IMR-90 (cell line): Measurements from ENCODE around the gene SDR39U1. TPM values are rescaled to one million over a fixed set of nuclear protein-coding genes. Genes with fewer than 3 reads are reported as not detected.
A peak's percentile ranks its signal among the peaks of the same experiment; 100 is the strongest.

Experiments used
- ATAC-seq: fragments of 200-7000 bp; cut with Tn5 transposase; 2 replicates; pipeline ENCODE4 v1.9.1; 2020; ENCODE audit warnings: low read depth, mild to moderate bottlenecking, moderate library complexity
- BruUV-seq: library from RNA; stranded (reverse); fragments of 400-500 nt; replicated peaks from 2 replicates; lab custom pipeline; 2021; lab: Mats Ljungman, UMichigan
- CTCF ChIA-PET: fragments of 300-600 bp; formaldehyde crosslinking; extraction: SDS; loops from one replicate; lab custom pipeline; 2021; ENCODE audit warnings: antibody characterized with exemption; lab: Yijun Ruan, JAX
- POLR2A ChIA-PET: fragments of 300-600 bp; sonication (Branson Sonifier 250); formaldehyde crosslinking; loops from one replicate; lab custom pipeline; 2022; ENCODE audit warnings: antibody characterized with exemption; ENCODE audit not compliant: unreplicated experiment; lab: Charles Lee
- DNase-seq: peaks from one replicate; pipeline ENCODE4 v3.0.0; 2013
- H2AFZ ChIP-seq: replicated peaks from 2 replicates; pipeline ENCODE3; 2013; ENCODE audit warnings: low read length, mild to moderate bottlenecking; ENCODE audit not compliant: poor library complexity
- H2AK5ac ChIP-seq: 2 replicates; pipeline ENCODE4 v1.6.1; 2013; ENCODE audit warnings: low read depth, low read length, inconsistent platforms
- H2AK9ac ChIP-seq: replicated peaks from 2 replicates; pipeline ENCODE3; 2013; ENCODE audit warnings: mild to moderate bottlenecking, low read depth, low read length, moderate library complexity; ENCODE audit not compliant: poor library complexity
- H2BK120ac ChIP-seq: 2 replicates; pipeline ENCODE4 v1.6.1; 2013; ENCODE audit warnings: low read depth, low read length, inconsistent platforms
- H2BK15ac ChIP-seq: 3 replicates; pipeline ENCODE4 v1.6.1; 2013; ENCODE audit warnings: low read depth, low read length, inconsistent platforms
- H2BK20ac ChIP-seq: 2 replicates; pipeline ENCODE4 v1.6.1; 2013; ENCODE audit warnings: low read depth, mild to moderate bottlenecking, inconsistent platforms, low read length, moderate library complexity
- H2BK5ac ChIP-seq: 2 replicates; pipeline ENCODE4 v1.6.1; 2013; ENCODE audit warnings: mild to moderate bottlenecking, low read depth, low read length, inconsistent platforms; ENCODE audit not compliant: poor library complexity, severe bottlenecking
- H3K14ac ChIP-seq: replicated peaks from 2 replicates; pipeline ENCODE4 v1.6.1; 2013; ENCODE audit warnings: low read depth, low read length, inconsistent platforms
- H3K18ac ChIP-seq: 2 replicates; pipeline ENCODE4 v1.6.1; 2013; ENCODE audit warnings: low read depth, low read length, control low read depth
- H3K23ac ChIP-seq: 2 replicates; pipeline ENCODE4 v1.6.1; 2013; ENCODE audit warnings: low read depth, low read length, inconsistent platforms
- H3K27ac ChIP-seq: 2 replicates; pipeline ENCODE4 v1.5.1; 2013; ENCODE audit warnings: mild to moderate bottlenecking, control low read depth, low read length; ENCODE audit not compliant: insufficient read depth
- H3K27me3 ChIP-seq: 2 replicates; pipeline ENCODE4 v1.6.1; 2013; ENCODE audit warnings: low read length; ENCODE audit not compliant: control insufficient read depth, insufficient read depth
- H3K36me3 ChIP-seq: 2 replicates; pipeline ENCODE4 v1.6.1; 2013; ENCODE audit warnings: low read length, mixed read lengths; ENCODE audit not compliant: control insufficient read depth, insufficient read depth
- H3K4ac ChIP-seq: 2 replicates; pipeline ENCODE4 v1.6.1; 2013; ENCODE audit warnings: low read depth, low read length, inconsistent platforms
- H3K4me1 ChIP-seq: 2 replicates; pipeline ENCODE4 v1.6.1; 2013; ENCODE audit warnings: low read length, mixed read lengths; ENCODE audit not compliant: control insufficient read depth, insufficient read depth
- H3K4me2 ChIP-seq: 2 replicates; pipeline ENCODE4 v1.6.1; 2013; ENCODE audit warnings: low read depth, mild to moderate bottlenecking, control low read depth, low read length, moderate library complexity
- H3K4me3 ChIP-seq: 2 replicates; pipeline ENCODE4 v1.5.1; 2013; ENCODE audit warnings: low read depth, mild to moderate bottlenecking, control low read depth, low read length, moderate library complexity; ENCODE audit not compliant: insufficient read depth
- H3K56ac ChIP-seq: 2 replicates; pipeline ENCODE4 v1.6.1; 2013; ENCODE audit warnings: low read length, inconsistent platforms; ENCODE audit not compliant: insufficient read depth; ENCODE audit errors: extremely low read depth
- H3K79me1 ChIP-seq, 2 experiments: 2 replicates each; pipeline ENCODE4 v1.6.1; 2013; ENCODE audit warnings: low read length in 2 of 2, inconsistent platforms in 1 of 2, low read depth in 1 of 2
- H3K9ac ChIP-seq: 2 replicates; pipeline ENCODE4 v1.6.1; 2013; ENCODE audit warnings: low read depth, low read length, control low read depth
- H3K9me1 ChIP-seq: 2 replicates; pipeline ENCODE4 v1.6.1; 2013; ENCODE audit warnings: low read length, inconsistent platforms; ENCODE audit not compliant: insufficient read depth
- H3K9me3 ChIP-seq: 2 replicates; pipeline ENCODE4 v1.6.1; 2013; ENCODE audit warnings: low read length; ENCODE audit not compliant: control insufficient read depth, insufficient read depth
- H4K20me1 ChIP-seq: 2 replicates; pipeline ENCODE4 v1.6.1; 2013; ENCODE audit warnings: low read length, inconsistent platforms; ENCODE audit not compliant: insufficient read depth
- H4K5ac ChIP-seq: 2 replicates; pipeline ENCODE4 v1.6.1; 2013; ENCODE audit warnings: mild to moderate bottlenecking, low read depth, low read length, control low read depth
- H4K8ac ChIP-seq, 2 experiments: 2 replicates each; pipeline ENCODE4 v1.6.1; 2013; ENCODE audit warnings: low read depth in 2 of 2, low read length in 2 of 2, control low read depth in 1 of 2, inconsistent platforms in 1 of 2
- H4K91ac ChIP-seq: 2 replicates; pipeline ENCODE4 v1.6.1; 2013; ENCODE audit warnings: low read depth, low read length, inconsistent platforms; ENCODE audit not compliant: insufficient read depth
- BHLHE40 ChIP-seq: fragments of 150-350 bp; IDR thresholded peaks from 2 replicates; pipeline ENCODE4 v1.6.1; 2016; ENCODE audit warnings: mild to moderate bottlenecking, low read depth, low read length
- CEBPB ChIP-seq: IDR thresholded peaks from 2 replicates; pipeline ENCODE4 v1.6.1; 2012; ENCODE audit warnings: low read depth, low read length, improper control_type of control experiment
- CHD1 ChIP-seq: IDR thresholded peaks from 2 replicates; pipeline ENCODE4 v1.6.1; 2012; ENCODE audit warnings: low read depth, low read length, improper control_type of control experiment
- CTCF ChIP-seq: conservative IDR thresholded peaks from 2 replicates; pipeline ENCODE4 v1.5.1; 2012; ENCODE audit warnings: mild to moderate bottlenecking, low read depth, low read length, improper control_type of control experiment
- ELK1 ChIP-seq: fragments of 150-350 bp; IDR thresholded peaks from 2 replicates; pipeline ENCODE4 v1.6.1; 2016; ENCODE audit warnings: low read depth, mild to moderate bottlenecking, low read length, moderate library complexity, borderline replicate concordance
- FOS ChIP-seq: fragments of 150-350 bp; IDR thresholded peaks from 2 replicates; pipeline ENCODE4 v1.6.1; 2016; ENCODE audit warnings: low read depth, low read length
- MAFK ChIP-seq: IDR thresholded peaks from 2 replicates; pipeline ENCODE4 v1.6.1; 2012; ENCODE audit warnings: low read depth, low read length, improper control_type of control experiment
- MAZ ChIP-seq: IDR thresholded peaks from 2 replicates; pipeline ENCODE4 v1.6.1; 2012; ENCODE audit warnings: low read depth, mild to moderate bottlenecking, low read length, improper control_type of control experiment, moderate library complexity, borderline replicate concordance
- MXI1 ChIP-seq: IDR thresholded peaks from 2 replicates; pipeline ENCODE4 v1.6.1; 2012; ENCODE audit warnings: low read depth, mild to moderate bottlenecking, low read length, moderate library complexity, borderline replicate concordance
- NFE2L2 ChIP-seq: fragments of 150-350 bp; IDR thresholded peaks from 2 replicates; pipeline ENCODE4 v1.6.1; 2016; ENCODE audit warnings: low read depth, mild to moderate bottlenecking, low read length
- POLR2A ChIP-seq: IDR thresholded peaks from 2 replicates; pipeline ENCODE4 v1.6.1; 2012; ENCODE audit warnings: mild to moderate bottlenecking, low read depth, low read length
- RAD21 ChIP-seq: IDR thresholded peaks from 2 replicates; pipeline ENCODE4 v1.6.1; 2012; ENCODE audit warnings: low read length, improper control_type of control experiment
- RCOR1 ChIP-seq: IDR thresholded peaks from 2 replicates; pipeline ENCODE4 v1.6.1; 2012; ENCODE audit warnings: mild to moderate bottlenecking, low read length, improper control_type of control experiment; ENCODE audit not compliant: insufficient replicate concordance
- RFX5 ChIP-seq: IDR thresholded peaks from 2 replicates; pipeline ENCODE4 v1.8.0; 2012; ENCODE audit warnings: low read depth, mild to moderate bottlenecking, low read length, moderate library complexity
- SMC3 ChIP-seq: fragments of 150-350 bp; IDR thresholded peaks from 2 replicates; pipeline ENCODE4 v1.6.1; 2016; ENCODE audit warnings: low read depth, mild to moderate bottlenecking, antibody characterized with exemption, low read length, moderate library complexity
- USF2 ChIP-seq: fragments of 150-350 bp; IDR thresholded peaks from 2 replicates; pipeline ENCODE4 v1.6.1; 2017; ENCODE audit warnings: mild to moderate bottlenecking, antibody characterized with exemption, low read length, low read depth
- WGBS, 2 experiments: methylation state at CpG; one replicate each; pipeline versions ENCODE4 v1.1.5 to v1.1.7; 2013; ENCODE audit warnings: missing lambda C conversion rate in 2 of 2; ENCODE audit not compliant: insufficient read length in 1 of 2; ENCODE audit errors: extremely low coverage in 2 of 2; 5-methylcytosine and 5-hydroxymethylcytosine counted together
- dilution Hi-C: fragments of 300-500 bp; cut with HindIII; formaldehyde crosslinking; loops from one replicate; pipeline ENCODE4 v1.14.3; 2018; ENCODE audit warnings: low sequenced_read_pairs; ENCODE audit not compliant: unreplicated experiment
- in situ Hi-C: fragments of 300-500 bp; cut with MboI; formaldehyde crosslinking; loops from 3 replicates; pipeline ENCODE4 v1.14.3; 2019; ENCODE audit warnings: low sequenced_read_pairs, inconsistent platforms, mixed read lengths
- intact Hi-C: fragments of 100-400 bp; cut with micrococcal nuclease; formaldehyde crosslinking; loops from 2 replicates; pipeline ENCODE4 v1.10.0; 2022
- polyA plus RNA-seq, 3 experiments: library from polyadenylated mRNA; depleted of rRNA; stranded (reverse); fragments of >200 nt; gene quantifications; 2 replicates each; pipeline ENCODE4 v1.2.3, GENCODE V29; 2012; ENCODE audit warnings: low replicate concordance in 1 of 3
- total RNA-seq: library from RNA; depleted of rRNA; stranded (reverse); fragments of >200 nt; gene quantifications from 2 replicates; pipeline ENCODE4 v1.2.3, GENCODE V29; 2012

The SDR39U1 gene
- total and polyA plus RNA-seq, 2 of the 4 experiments (the other 2 are of a cell fraction) = 7.5 to 46.3 TPM

GRCh38 chr14:24399447-24399822 is 43.1 kb downstream of the SDR39U1 start:
- peak overlapping the region; percentile 75; the same call in 1 of the 2 replicates for H2AK5ac ChIP-seq
- peak overlapping the region; percentile 21; the same call in 1 of the 2 replicates for H4K5ac ChIP-seq
- peak overlapping the region; percentile 2; the same call in 1 of the 2 replicates for H3K27ac ChIP-seq
- dilution Hi-C loops = no loop called here
- no peaks in the 10 kb centered on the region; the same call in 1 of the 2 replicates for H3K9me1 ChIP-seq
- ChIA-PET POLR2A (interaction anchor here (0.6 kb wide), 1 partner anchor 30 kb away, joined by 3 read pairs; the partner anchor contains the start of genes CBLN3 and KHNYN), CTCF (no interaction called here)
- H2BK20ac ChIP-seq = peak overlapping the region; percentile 10
- peak overlapping the region; percentile 86 for H2AK9ac ChIP-seq
- ATAC-seq (no peak), DNase-seq (no peak)
- intact Hi-C loops = loop anchor here (2.0 kb wide), 1 partner anchor 33 kb away; no protein-coding TSS in a partner anchor
- H3K9me3 ChIP-seq = no peaks in the 10 kb centered on the region
- H3K14ac ChIP-seq = peak overlapping the region; percentile 72
- in situ Hi-C loops = no loop called here
- peak overlapping the region; percentile 89 for H3K4me2 ChIP-seq
- no peaks in the 10 kb centered on the region for H4K20me1 ChIP-seq
- peaks cover 0 to 13% of the 10 kb centered on the region in 2 experiments; a peak in 1 of 4 replicates for H3K79me1 ChIP-seq
- peak overlapping the region; percentile 87; the same call in 1 of the 2 replicates for H3K4ac ChIP-seq
- peak overlapping the region; percentile 28; the same call in 1 of the 3 replicates for H2BK15ac ChIP-seq
- H4K8ac ChIP-seq = peak overlapping the region; percentile 77 to 81; a peak in 3 of 4 replicates
- peak overlapping the region; percentile 58 for H4K91ac ChIP-seq
- no TSS peak for BruUV-seq
- no peaks in the 10 kb centered on the region for H3K36me3 ChIP-seq
- peak overlapping the region; percentile 81 for H3K23ac ChIP-seq
- peak overlapping the region; percentile 13; the same call in 1 of the 2 replicates for H3K18ac ChIP-seq
- no peak overlapping the region for H2BK5ac ChIP-seq
- 10% methylated on average over 3 of the region's 8 CpGs; no CpG with 5 or more reads in 1 of the 2 experiments for WGBS, 2 experiments
- H3K56ac ChIP-seq = no peak overlapping the region
- peak overlapping the region; percentile 67 for H3K4me3 ChIP-seq
- H3K9ac ChIP-seq = peak overlapping the region; percentile 52
- TF ChIP-seq FOS (no peak), ELK1 (no peak), RFX5 (no peak), SMC3 (no peak), USF2 (no peak), BHLHE40 (no peak), MAFK (no peak), NFE2L2 (no peak), CTCF (no peak), MXI1 (no peak), RAD21 (no peak), RCOR1 (no peak), CEBPB (no peak), CHD1 (no peak), MAZ (no peak), POLR2A (no peak)
- H3K4me1 ChIP-seq = peaks cover 17% of the 10 kb centered on the region
- H2BK120ac ChIP-seq = peak overlapping the region; percentile 46
- peak overlapping the region; percentile 91 for H2AFZ ChIP-seq
- no peaks in the 10 kb centered on the region for H3K27me3 ChIP-seq
